H9 (cell line): ENCODE data around the gene PAMR1. TPM values are rescaled to one million over a fixed set of nuclear protein-coding genes. Genes with fewer than 3 reads are reported as not detected.

ENCODE experiments used
- DNase-seq: peaks from one replicate; pipeline ENCODE4 v3.0.0-alpha.2; 2017
- H2AFZ ChIP-seq: one replicate; pipeline ENCODE4 v1.6.1; 2013; ENCODE audit warnings: mild to moderate bottlenecking, low read length, control low read depth, moderate library complexity
- H2AK5ac ChIP-seq: 2 replicates; pipeline ENCODE4 v1.6.1; 2013; ENCODE audit warnings: low read length, control low read depth, mixed read lengths; ENCODE audit not compliant: insufficient read length
- H2BK120ac ChIP-seq: one replicate; pipeline ENCODE4 v1.6.1; 2013; ENCODE audit warnings: low read depth, mild to moderate bottlenecking, low read length, control low read depth, inconsistent platforms; ENCODE audit not compliant: poor library complexity, severe bottlenecking
- H2BK12ac ChIP-seq: 2 replicates; pipeline ENCODE4 v1.6.1; 2013; ENCODE audit warnings: low read length, control low read depth, mixed read lengths, low read depth; ENCODE audit not compliant: insufficient read length
- H2BK15ac ChIP-seq: 2 replicates; pipeline ENCODE4 v1.6.1; 2013; ENCODE audit warnings: low read depth, low read length, control low read depth
- H2BK20ac ChIP-seq: one replicate; pipeline ENCODE4 v1.6.1; 2013; ENCODE audit warnings: low read depth, mild to moderate bottlenecking, low read length, control low read depth, inconsistent platforms; ENCODE audit not compliant: poor library complexity, severe bottlenecking
- H2BK5ac ChIP-seq: 2 replicates; pipeline ENCODE4 v1.6.1; 2013; ENCODE audit warnings: low read length, control low read depth, mixed read lengths; ENCODE audit not compliant: insufficient read length
- H3K14ac ChIP-seq: 2 replicates; pipeline ENCODE4 v1.6.1; 2013; ENCODE audit warnings: low read length, control low read depth; ENCODE audit not compliant: insufficient read depth
- H3K18ac ChIP-seq: 2 replicates; pipeline ENCODE4 v1.6.1; 2013; ENCODE audit warnings: low read depth, mild to moderate bottlenecking, mixed read lengths, low read length, control low read depth; ENCODE audit not compliant: insufficient read length
- H3K23ac ChIP-seq: 2 replicates; pipeline ENCODE4 v1.6.1; 2013; ENCODE audit warnings: low read length, control low read depth, mixed read lengths, low read depth; ENCODE audit not compliant: insufficient read length
- H3K23me2 ChIP-seq: 2 replicates; pipeline ENCODE4 v1.6.1; 2013; ENCODE audit warnings: low read depth, mild to moderate bottlenecking, mixed read lengths, low read length, control low read depth; ENCODE audit not compliant: insufficient read length, poor library complexity, severe bottlenecking
- H3K27ac ChIP-seq: 2 replicates; pipeline ENCODE4 v1.5.1; 2013; ENCODE audit warnings: low read length, control low read depth, mixed read lengths, low read depth; ENCODE audit not compliant: insufficient read length
- H3K27me3 ChIP-seq: 2 replicates; pipeline ENCODE4 v1.6.1; 2013; ENCODE audit warnings: low read length, control low read depth, inconsistent platforms; ENCODE audit not compliant: insufficient read depth
- H3K4ac ChIP-seq: 2 replicates; pipeline ENCODE4 v1.6.1; 2013; ENCODE audit warnings: low read depth, mild to moderate bottlenecking, control low read depth, inconsistent platforms, low read length, moderate library complexity
- H3K4me1 ChIP-seq: 2 replicates; pipeline ENCODE4 v1.6.1; 2013; ENCODE audit warnings: low read length, control low read depth, inconsistent platforms; ENCODE audit not compliant: insufficient read depth
- H3K4me2 ChIP-seq: 2 replicates; pipeline ENCODE4 v1.6.1; 2013; ENCODE audit warnings: low read length, control low read depth, mixed read lengths; ENCODE audit not compliant: insufficient read length, insufficient read depth
- H3K56ac ChIP-seq: 2 replicates; pipeline ENCODE4 v1.6.1; 2013; ENCODE audit warnings: low read depth, mild to moderate bottlenecking, mixed read lengths, low read length, control low read depth; ENCODE audit not compliant: insufficient read length
- H3K79me1 ChIP-seq: 2 replicates; pipeline ENCODE4 v1.6.1; 2013; ENCODE audit warnings: low read depth, mild to moderate bottlenecking, moderate library complexity, low read length, control low read depth, inconsistent platforms; ENCODE audit not compliant: insufficient read depth, poor library complexity, severe bottlenecking
- H3K79me2 ChIP-seq: 2 replicates; pipeline ENCODE4 v1.6.1; 2013; ENCODE audit warnings: low read length, control low read depth, inconsistent platforms; ENCODE audit not compliant: insufficient read depth
- H3K9ac ChIP-seq: 2 replicates; pipeline ENCODE4 v1.6.1; 2013; ENCODE audit warnings: low read length, control low read depth, mixed read lengths; ENCODE audit not compliant: insufficient read length; ENCODE audit errors: extremely low read depth
- H3K9me3 ChIP-seq: one replicate; pipeline ENCODE4 v1.6.1; 2013; ENCODE audit warnings: low read depth, low read length, inconsistent platforms; ENCODE audit not compliant: control insufficient read depth
- H3T11ph ChIP-seq: one replicate; pipeline ENCODE4 v1.6.1; 2013; ENCODE audit warnings: mild to moderate bottlenecking, low read length, control low read depth, inconsistent platforms
- H4K20me1 ChIP-seq: one replicate; pipeline ENCODE4 v1.6.1; 2013; ENCODE audit not compliant: control insufficient read depth, insufficient read length, insufficient read depth
- H4K5ac ChIP-seq: 2 replicates; pipeline ENCODE4 v1.6.1; 2013; ENCODE audit warnings: low read depth, mild to moderate bottlenecking, mixed read lengths, low read length, control low read depth; ENCODE audit not compliant: insufficient read length
- H4K8ac ChIP-seq: replicated peaks from 2 replicates; pipeline ENCODE4 v1.6.1; 2013; ENCODE audit warnings: low read length, control low read depth, mixed read lengths, low read depth; ENCODE audit not compliant: insufficient read length
- H4K91ac ChIP-seq: 2 replicates; pipeline ENCODE4 v1.6.1; 2013; ENCODE audit warnings: low read depth, mild to moderate bottlenecking, moderate library complexity, mixed read lengths, low read length, control low read depth; ENCODE audit not compliant: insufficient read length
- H3K27ac Mint-ChIP-seq, 3 experiments: 2 replicates in 2 of 3; 3 replicates in 1 of 3; pipeline ENCODE4 v1.8.0; 2020 to 2021; ENCODE audit warnings: mixed read lengths in 3 of 3, mild to moderate bottlenecking in 1 of 3, moderate library complexity in 1 of 3
- H3K27me3 Mint-ChIP-seq: 2 replicates; pipeline ENCODE4 v1.8.0; 2021; ENCODE audit warnings: low read depth, mild to moderate bottlenecking, moderate library complexity, mixed read lengths
- H3K36me3 Mint-ChIP-seq, 3 experiments: 2 replicates in 2 of 3; 3 replicates in 1 of 3; pipeline ENCODE4 v1.8.0; 2020 to 2021; ENCODE audit warnings: low read depth in 3 of 3, mixed read lengths in 3 of 3; ENCODE audit not compliant: insufficient read depth in 1 of 3
- H3K4me1 Mint-ChIP-seq, 2 experiments: 2 replicates each; pipeline ENCODE4 v1.8.0; 2020; ENCODE audit warnings: mixed read lengths in 2 of 2
- H3K4me3 Mint-ChIP-seq, 2 experiments: 2 replicates in 1 of 2; 3 replicates in 1 of 2; pipeline ENCODE4 v1.8.0; 2020 to 2021; ENCODE audit warnings: mild to moderate bottlenecking in 2 of 2, mixed read lengths in 2 of 2, moderate library complexity in 1 of 2
- H3K9me3 Mint-ChIP-seq, 2 experiments: 2 replicates in 1 of 2; 3 replicates in 1 of 2; pipeline ENCODE4 v1.8.0; 2020; ENCODE audit warnings: mild to moderate bottlenecking in 2 of 2, mixed read lengths in 2 of 2, moderate library complexity in 1 of 2
- CTCF ChIP-seq: fragments of 200-600 bp; sonication (generic); conservative IDR thresholded peaks from 3 replicates; pipeline ENCODE4 v1.8.0; 2021; ENCODE audit warnings: antibody characterized with exemption, mild to moderate bottlenecking
- WGBS: extraction: QIAGEN DNeasy Blood & Tissue Kit; methylation state at CpG from one replicate; pipeline ENCODE4 v1.1.7; 2013; ENCODE audit warnings: missing lambda C conversion rate, low lambda C conversion rate, mixed read lengths; ENCODE audit not compliant: insufficient read length; ENCODE audit errors: extremely low coverage; 5-methylcytosine and 5-hydroxymethylcytosine counted together
- total RNA-seq: library from RNA; stranded (reverse); gene quantifications from 2 replicates; pipeline ENCODE4 v1.2.1, GENCODE V29; 2021

PAMR1 gene
- total RNA-seq, 1 experiment from 2014 or later = 2.4 TPM

GRCh38 chr11:35393098-35393497, 132.3 kb downstream of the PAMR1 start:
- no peaks in the 10 kb centered on the region for H3K79me1 ChIP-seq
- peaks cover 16% of the 10 kb centered on the region for H3K27me3 Mint-ChIP-seq
- H3K9me3 ChIP-seq = no peaks in the 10 kb centered on the region
- no peak overlapping the region for H4K91ac ChIP-seq
- no peak overlapping the region for H3K56ac ChIP-seq
- H3K4me2 ChIP-seq = no peak overlapping the region
- H4K8ac ChIP-seq = no peak overlapping the region
- H3K18ac ChIP-seq = no peak overlapping the region
- H2AFZ ChIP-seq = no peak overlapping the region
- H3K9me3 Mint-ChIP-seq = peaks cover 0 to 3% of the 10 kb centered on the region in 2 experiments; a peak in 1 of 5 replicates
- H3K27ac Mint-ChIP-seq = no peak overlapping the region
- H3K79me2 ChIP-seq = no peaks in the 10 kb centered on the region
- peaks cover 0 to 5% of the 10 kb centered on the region in 2 experiments; a peak in 2 of 4 replicates for H3K4me1 Mint-ChIP-seq
- no peak overlapping the region for H3T11ph ChIP-seq
- H3K4me1 ChIP-seq = no peaks in the 10 kb centered on the region
- H3K23ac ChIP-seq = no peak overlapping the region
- H3K23me2 ChIP-seq = no peaks in the 10 kb centered on the region
- no peak overlapping the region for H3K4ac ChIP-seq
- no peak overlapping the region for H2BK15ac ChIP-seq
- DNase-seq = no peak
- H3K27me3 ChIP-seq = no peaks in the 10 kb centered on the region
- no peak for TF ChIP-seq CTCF
- no peak overlapping the region for H2BK12ac ChIP-seq
- no peaks in the 10 kb centered on the region for H3K36me3 Mint-ChIP-seq
- no peaks in the 10 kb centered on the region for H4K20me1 ChIP-seq
- no peak overlapping the region for H3K9ac ChIP-seq
- no CpG with 5 or more reads among the region's 4 CpGs for WGBS
- H2BK5ac ChIP-seq = no peak overlapping the region
- no peak overlapping the region for H2AK5ac ChIP-seq
- no peak overlapping the region for H3K4me3 Mint-ChIP-seq
- no peak overlapping the region for H2BK120ac ChIP-seq
- H2BK20ac ChIP-seq = no peak overlapping the region
- H3K14ac ChIP-seq = no peak overlapping the region
- no peak overlapping the region for H3K27ac ChIP-seq
- no peak overlapping the region for H4K5ac ChIP-seq
